Measurements from ENCODE around the gene GRK5. TPM values are rescaled to one million over a fixed set of nuclear protein-coding genes. Genes with fewer than 3 reads are reported as not detected.
A peak's percentile ranks its signal among the peaks of the same experiment; 100 is the strongest.

GRK5 gene
- total RNA-seq, 1 donor from 2014 or later = 52.8 TPM

DNA sequence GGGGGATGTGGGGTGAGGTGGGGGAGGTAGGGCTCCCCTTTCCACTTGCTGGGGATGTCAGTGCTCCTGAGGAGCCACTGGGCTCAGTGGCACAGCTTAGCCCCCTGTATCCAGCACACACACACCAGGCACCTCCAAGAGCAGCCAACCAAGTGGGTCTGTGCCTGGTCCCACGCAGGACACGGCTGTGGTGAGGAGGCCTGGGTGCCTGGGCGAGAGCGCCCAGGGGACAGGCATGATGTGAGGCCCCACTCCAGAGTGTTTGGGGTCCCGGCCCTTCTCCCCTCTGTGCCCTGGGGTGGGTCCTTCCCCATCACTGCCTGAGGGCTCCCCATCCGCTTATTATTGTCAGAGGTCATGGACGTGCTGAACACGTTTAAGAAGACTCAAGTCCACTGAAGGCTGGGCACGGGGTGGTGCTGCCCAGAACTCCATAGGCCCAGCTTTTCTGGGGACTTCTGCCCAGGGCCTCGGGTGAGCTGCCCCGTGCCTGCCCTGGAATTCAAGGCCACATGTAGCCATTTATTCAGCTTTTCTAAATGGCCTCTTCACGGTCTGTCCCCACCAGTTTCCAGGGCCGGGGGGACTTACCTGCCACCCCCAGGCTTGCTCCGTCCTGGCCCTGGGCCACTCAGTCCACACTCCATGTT lies 119.8 kb downstream of the GRK5 start:
- H3K4me3 ChIP-seq = no peak overlapping the region
- intact Hi-C loops (cut with micrococcal nuclease) = no loop called here
- H3K27me3 ChIP-seq (ENCODE audit: low read depth) = no peaks in the 10 kb centered on the region
- peaks cover 25% of the 10 kb centered on the region for H3K36me3 ChIP-seq
- no peak overlapping the region for H3K27ac ChIP-seq (replicated peaks)
- TF ChIP-seq, protein P1, sequence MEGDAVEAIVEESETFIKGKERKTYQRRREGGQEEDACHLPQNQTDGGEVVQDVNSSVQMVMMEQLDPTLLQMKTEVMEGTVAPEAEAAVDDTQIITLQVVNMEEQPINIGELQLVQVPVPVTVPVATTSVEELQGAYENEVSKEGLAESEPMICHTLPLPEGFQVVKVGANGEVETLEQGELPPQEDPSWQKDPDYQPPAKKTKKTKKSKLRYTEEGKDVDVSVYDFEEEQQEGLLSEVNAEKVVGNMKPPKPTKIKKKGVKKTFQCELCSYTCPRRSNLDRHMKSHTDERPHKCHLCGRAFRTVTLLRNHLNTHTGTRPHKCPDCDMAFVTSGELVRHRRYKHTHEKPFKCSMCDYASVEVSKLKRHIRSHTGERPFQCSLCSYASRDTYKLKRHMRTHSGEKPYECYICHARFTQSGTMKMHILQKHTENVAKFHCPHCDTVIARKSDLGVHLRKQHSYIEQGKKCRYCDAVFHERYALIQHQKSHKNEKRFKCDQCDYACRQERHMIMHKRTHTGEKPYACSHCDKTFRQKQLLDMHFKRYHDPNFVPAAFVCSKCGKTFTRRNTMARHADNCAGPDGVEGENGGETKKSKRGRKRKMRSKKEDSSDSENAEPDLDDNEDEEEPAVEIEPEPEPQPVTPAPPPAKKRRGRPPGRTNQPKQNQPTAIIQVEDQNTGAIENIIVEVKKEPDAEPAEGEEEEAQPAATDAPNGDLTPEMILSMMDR (IDR thresholded peaks at IDR 0.05; ENCODE audit: borderline replicate concordance) = no peak
- peaks cover 59% of the 10 kb centered on the region for H3K4me1 ChIP-seq
- H3K9me3 ChIP-seq (replicated peaks) = no peaks in the 10 kb centered on the region
- DNase-seq = no peak

DNA sequence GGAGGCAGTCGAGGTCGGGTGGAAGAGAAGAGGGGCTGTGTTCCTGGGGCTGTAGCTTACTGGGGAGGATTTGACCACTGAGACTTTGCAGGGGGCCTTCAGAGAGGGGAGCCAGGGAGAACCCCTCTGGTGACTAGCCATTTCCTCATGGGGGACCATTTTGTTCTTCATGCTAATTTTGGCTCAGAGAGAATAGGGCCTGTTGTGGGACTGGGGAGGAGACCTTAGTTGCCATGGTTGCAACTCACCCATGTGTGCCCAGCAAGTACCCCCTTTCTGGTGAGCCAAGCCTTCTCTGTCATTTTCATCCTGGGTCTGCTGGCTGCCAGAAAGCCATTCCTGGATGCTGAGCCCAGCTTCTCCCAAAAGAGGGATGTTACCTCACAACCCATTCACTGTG lies 120.9 kb downstream of the GRK5 start:
- intact Hi-C loops (cut with micrococcal nuclease) = no loop called here
- no peak overlapping the region for H3K4me3 ChIP-seq
- H3K4me1 ChIP-seq = peaks cover 60% of the 10 kb centered on the region
- TF ChIP-seq, protein P1 (IDR thresholded peaks at IDR 0.05; ENCODE audit: borderline replicate concordance) = no peak
- DNase-seq = no peak
- H3K27ac ChIP-seq (replicated peaks) = peak overlapping the region; percentile 1
- no peaks in the 10 kb centered on the region for H3K9me3 ChIP-seq (replicated peaks)
- no peaks in the 10 kb centered on the region for H3K27me3 ChIP-seq (ENCODE audit: low read depth)
- peaks cover 25% of the 10 kb centered on the region for H3K36me3 ChIP-seq

DNA sequence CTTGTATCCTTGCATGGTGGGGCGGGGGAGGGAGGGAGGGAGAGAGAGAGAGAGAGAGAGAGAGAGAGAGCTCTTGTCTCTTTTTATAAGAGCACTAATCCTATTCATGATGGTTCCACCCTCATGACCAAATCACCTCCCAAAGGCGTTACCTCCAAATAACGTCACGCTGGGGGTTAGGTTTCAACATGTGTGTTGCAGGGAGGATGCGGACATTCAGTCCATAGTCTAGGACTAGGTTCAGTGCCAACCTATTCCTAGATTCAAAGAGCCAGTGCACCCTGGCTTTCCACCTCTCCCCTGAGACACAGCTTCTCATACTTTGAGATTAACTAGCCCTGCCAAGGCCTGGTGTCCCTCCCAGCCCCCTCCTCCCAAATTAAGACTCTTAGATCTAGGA lies 123.0 kb downstream of the GRK5 start:
- Histone ChIP-seq H3K36me3 (peaks cover 25% of the 10 kb centered on the region), H3K9me3 (replicated peaks) (no peaks in the 10 kb centered on the region), H3K4me1 (peaks cover 61% of the 10 kb centered on the region), H3K27me3 (ENCODE audit: low read depth) (no peaks in the 10 kb centered on the region), H3K4me3 (no peak overlapping the region), H3K27ac (replicated peaks) (peak overlapping the region; percentile 62)
- intact Hi-C loops (cut with micrococcal nuclease) = no loop called here
- DNase-seq = no peak
- TF ChIP-seq, protein P1 (IDR thresholded peaks at IDR 0.05; ENCODE audit: borderline replicate concordance) = no peak

DNA sequence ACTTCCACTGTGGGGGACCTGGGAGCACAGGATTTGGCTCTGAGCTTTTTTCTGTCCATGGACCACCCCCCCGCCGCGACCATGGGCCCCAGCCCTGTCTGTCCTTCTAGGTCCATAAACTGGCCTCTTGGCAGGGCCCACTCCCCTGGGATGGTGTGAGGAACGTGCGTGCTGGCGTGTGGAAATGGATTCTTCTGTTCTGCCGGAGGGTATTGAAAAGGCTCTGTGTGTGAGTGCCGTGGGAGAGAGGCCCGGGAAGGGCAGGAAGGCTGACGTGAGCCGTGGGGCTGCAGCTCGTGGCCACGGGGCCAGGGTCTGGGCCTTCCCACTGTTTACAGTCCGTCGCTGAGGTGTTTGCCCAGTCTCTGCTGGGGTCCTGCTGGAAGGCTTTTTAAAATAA lies 123.7 kb downstream of the GRK5 start:
- H3K4me1 ChIP-seq = peaks cover 65% of the 10 kb centered on the region
- H3K27me3 ChIP-seq (ENCODE audit: low read depth) = no peaks in the 10 kb centered on the region
- peak overlapping the region; percentile 62 for H3K27ac ChIP-seq (replicated peaks)
- H3K9me3 ChIP-seq (replicated peaks) = no peaks in the 10 kb centered on the region
- DNase-seq = peak; percentile 69
- intact Hi-C loops (cut with micrococcal nuclease) = no loop called here
- H3K4me3 ChIP-seq = no peak overlapping the region
- H3K36me3 ChIP-seq = peaks cover 25% of the 10 kb centered on the region
- TF ChIP-seq, protein P1 (IDR thresholded peaks at IDR 0.05; ENCODE audit: borderline replicate concordance) = no peak

DNA sequence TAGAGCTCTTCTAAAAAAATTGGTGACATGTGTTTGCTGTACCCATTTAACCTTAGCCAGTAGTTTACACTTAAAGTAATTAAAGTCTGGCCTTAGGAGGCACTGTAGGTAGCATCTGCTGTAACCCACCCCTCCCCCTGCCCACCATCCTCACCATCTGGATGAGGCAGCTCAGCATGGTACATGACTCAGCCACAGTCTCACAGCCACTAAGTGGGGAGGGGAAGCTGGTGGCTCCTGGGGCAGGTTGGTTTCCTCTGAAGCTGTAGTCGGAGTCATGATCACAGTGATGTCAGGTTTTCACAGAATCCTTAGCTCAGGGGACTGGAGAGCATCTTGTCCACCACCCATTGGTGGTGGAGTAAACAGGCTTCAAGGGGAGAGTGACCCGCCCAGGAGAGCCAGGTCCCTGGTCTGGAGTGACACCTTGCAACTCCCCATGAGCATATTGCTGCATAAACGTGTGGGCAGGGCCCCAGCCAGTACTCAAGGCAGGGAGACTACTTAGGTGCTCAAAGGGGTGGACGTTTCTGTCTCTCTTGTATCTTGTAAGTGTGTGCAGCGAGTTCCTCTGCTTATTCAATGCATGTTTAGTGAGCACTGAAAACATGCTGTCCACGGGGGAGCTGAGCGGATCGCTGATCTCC lies 125.9 kb downstream of the GRK5 start:
- no peak for DNase-seq
- Histone ChIP-seq H3K9me3 (replicated peaks) (no peaks in the 10 kb centered on the region), H3K4me3 (no peak overlapping the region), H3K27ac (replicated peaks) (peak overlapping the region; percentile 93), H3K36me3 (peaks cover 6% of the 10 kb centered on the region), H3K27me3 (ENCODE audit: low read depth) (no peaks in the 10 kb centered on the region), H3K4me1 (peaks cover 81% of the 10 kb centered on the region)
- intact Hi-C loops (cut with micrococcal nuclease) = no loop called here
- TF ChIP-seq, protein P1 (IDR thresholded peaks at IDR 0.05; ENCODE audit: borderline replicate concordance) = no peak

All from left ventricle myocardium inferior (tissue), 1 donor.